GM18909 (cell line): Measurements from ENCODE around the gene TTC24.
"Not testable (repeated sequence)": the region's sequence is repeated elsewhere in the genome, so short reads cannot be mapped to it uniquely, and the experiment has no call there.

Experiments used
- ATAC-seq: cut with Tn5 transposase; IDR thresholded peaks from one replicate; pipeline ENCODE4 v1.9.1; 2021; ENCODE audit warnings: mild to moderate bottlenecking; ENCODE audit not compliant: unreplicated experiment, poor library complexity

TTC24 gene

GRCh38 chr1:156579472-156579871, at the start of gene TTC24:
Gene TTC24 (plus strand): TSS chr1:156579723. CDS start chr1:156581365, 1,642 bp downstream.
- no peak for ATAC-seq

GRCh38 chr1:156530006-156530405, 49.5 kb upstream of the TTC24 start:
- no peak for ATAC-seq

- ATAC-seq: no peak
These were observed 47.1 kb upstream of the TTC24 start for GRCh38 chr1:156532374-156532773.

DNA sequence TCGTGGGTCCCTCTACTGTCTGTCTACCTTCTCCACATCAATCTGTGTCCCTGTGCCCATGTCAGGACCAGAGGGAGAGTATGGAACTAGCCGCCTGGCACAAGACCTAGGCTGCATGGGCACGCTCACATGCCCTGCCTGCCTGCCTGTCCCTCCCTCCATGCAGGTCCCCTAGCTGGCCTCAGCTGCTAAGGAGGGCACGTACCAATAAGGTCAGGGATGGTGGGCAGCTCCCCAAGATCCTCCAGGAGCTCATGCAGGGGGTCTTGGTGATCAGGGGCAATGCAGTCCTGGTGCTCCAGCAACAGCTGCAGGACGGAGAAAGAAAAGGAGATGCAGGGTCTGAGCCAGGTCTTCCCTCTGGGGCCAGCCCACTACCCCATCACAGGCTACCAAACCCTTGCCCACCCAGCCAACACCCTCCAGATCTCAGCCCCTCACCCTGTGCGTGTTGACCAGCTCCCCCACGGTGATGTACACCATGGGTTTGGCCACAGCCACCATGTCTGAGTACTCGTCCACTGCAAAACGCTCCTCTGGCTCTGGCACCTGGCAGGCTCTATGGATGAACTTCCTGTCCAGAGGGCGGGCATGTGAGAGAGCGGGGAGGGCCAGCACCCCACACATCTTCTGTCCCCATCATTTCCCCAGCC, 45.8 kb upstream of the TTC24 start:
- ATAC-seq: no peak

GRCh38 chr1:156534424-156535060, 45.0 kb upstream of the TTC24 start:
- ATAC-seq: no peak

DNA sequence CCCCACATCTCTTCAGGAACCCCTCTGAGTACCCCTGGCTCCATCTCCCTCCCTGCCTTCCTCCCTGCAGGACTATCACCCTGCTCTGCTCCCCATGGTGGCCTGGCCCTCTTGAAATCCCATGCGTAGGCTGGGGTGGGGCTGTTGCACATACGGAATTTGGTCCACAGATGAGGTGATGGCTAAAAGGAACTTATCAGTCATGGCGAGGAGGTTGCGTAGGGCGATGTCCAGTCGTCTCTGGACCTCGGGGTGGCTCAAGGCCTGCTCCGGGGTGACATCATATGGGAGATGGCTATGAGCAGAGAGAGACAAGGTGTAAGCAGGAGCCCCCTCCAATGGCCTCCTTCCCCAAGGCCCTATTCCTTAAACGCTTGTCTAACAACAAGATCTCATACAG, 42.5 kb upstream of the TTC24 start:
- no peak for ATAC-seq

- ATAC-seq: no peak
These were observed 40.6 kb upstream of the TTC24 start for GRCh38 chr1:156538711-156539440.

- no peak for ATAC-seq
These were observed 39.6 kb upstream of the TTC24 start for GRCh38 chr1:156539818-156540355.

DNA sequence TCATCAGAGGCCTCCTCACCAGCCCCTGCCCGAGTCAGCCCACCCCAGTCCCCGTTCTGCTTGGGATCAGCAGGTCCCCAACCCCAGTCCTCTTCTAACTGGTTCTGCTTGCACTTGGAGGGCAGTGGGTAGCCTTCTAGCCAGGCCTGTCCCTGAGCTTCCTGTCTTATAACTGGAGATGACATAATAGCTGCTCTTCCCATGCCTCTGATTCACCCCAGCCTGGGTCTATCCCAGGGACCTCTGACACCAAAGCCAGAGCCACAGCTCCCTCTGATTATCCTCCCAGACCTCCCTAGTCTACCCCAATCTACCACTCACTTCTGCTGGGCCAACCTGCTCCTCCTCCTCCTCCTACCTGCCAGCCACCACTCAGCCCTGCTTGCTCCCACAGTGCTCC, 38.6 kb upstream of the TTC24 start:
- ATAC-seq: no peak

- ATAC-seq: no peak
These were observed 36.5 kb upstream of the TTC24 start for GRCh38 chr1:156543066-156543465.

DNA sequence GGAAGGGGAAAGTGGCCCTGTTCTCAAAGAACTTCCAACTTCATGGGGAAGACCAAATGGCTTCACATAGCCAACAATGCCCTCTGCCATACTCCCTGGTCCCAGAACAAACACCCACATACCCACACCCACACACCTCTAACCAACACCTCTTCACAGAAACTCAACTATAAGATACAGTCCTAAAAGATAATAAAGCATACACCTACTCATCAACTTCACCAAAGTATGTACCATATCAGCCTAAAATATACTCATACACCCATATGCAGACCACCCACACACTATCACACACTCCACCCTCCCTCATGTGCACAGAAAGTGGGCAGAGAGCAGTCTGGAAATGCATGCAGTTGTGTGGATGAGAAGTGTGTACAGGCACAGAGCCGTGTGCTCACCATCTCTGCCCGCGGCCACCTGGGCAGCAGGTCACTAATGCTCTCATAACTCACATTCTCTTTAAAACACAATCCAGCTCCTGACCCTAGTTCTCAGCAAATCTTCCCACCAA, 34.9 kb upstream of the TTC24 start:
- no peak for ATAC-seq

DNA sequence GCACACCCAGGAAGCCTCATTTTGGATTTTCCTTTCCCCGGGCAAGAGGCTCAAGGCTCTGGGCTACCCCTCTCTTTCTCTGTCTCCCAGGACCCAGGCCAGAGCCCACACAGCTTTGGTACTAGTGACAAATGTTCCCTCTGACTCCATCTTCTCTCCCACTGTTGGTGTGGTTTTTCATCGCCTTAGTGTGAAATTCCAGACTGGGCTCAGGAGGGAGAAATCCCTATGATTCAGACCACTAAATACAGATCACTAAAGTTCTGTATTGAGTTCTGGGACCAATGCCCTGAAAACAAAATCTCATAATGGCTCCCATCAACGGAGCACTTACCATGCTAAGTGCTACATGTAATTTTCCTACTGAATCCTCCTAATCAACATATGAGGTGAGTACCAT, 33.3 kb upstream of the TTC24 start:
- ATAC-seq: no peak

- ATAC-seq: no peak
These were observed 32.1 kb upstream of the TTC24 start for GRCh38 chr1:156547434-156547833.

DNA sequence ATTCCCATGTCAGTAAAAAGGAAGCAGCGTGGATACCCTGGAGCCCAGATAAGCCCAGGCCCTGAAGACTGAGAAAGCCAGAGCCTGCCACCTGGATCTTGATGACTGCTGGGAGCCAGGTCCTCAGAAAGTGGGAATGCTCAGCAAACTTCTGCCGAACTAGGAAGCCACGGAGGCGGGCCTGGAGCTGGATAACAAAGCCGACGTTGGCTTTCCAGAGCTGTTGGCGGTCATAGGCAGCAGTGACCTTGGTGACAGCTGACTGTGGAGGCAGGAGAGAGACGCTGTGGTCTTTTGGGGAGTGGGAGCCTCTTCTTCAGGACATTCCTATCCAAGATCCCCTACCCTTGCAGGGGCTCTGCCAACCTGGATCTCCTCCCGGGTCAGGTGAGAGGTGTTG, 31.5 kb upstream of the TTC24 start:
- ATAC-seq: no peak

GRCh38 chr1:156549390-156549789, 30.1 kb upstream of the TTC24 start:
- ATAC-seq: no peak

GRCh38 chr1:156549831-156550230, 29.7 kb upstream of the TTC24 start:
- no peak for ATAC-seq

- no peak for ATAC-seq
These were observed 29.2 kb upstream of the TTC24 start for GRCh38 chr1:156550346-156550745.

DNA sequence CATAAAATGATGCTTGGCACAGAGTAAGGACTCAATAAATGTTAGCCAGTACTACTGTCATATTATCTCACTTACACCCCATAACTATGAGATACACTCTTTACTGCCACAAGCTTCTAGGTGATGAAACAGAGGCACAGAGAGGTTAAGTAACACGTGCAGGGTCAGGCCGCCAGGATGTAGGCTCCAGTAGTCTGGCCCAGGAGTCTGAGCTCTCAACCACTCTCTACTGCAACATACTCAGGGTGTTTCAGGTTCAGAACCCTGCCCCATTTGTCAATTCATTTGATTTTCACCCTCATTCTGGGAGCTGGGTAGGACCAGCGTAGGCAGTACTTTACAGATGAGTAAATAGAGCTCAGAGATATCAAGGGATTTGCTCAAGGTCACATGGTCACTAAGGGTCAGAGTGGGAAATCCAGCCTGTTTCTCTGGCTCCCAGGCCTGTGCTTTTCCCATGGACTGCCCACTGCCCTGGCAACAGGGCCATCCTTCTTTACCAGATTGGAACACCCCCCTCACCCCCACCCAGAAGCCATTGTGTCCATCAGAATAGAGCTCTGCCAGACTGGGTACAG, 28.4 kb upstream of the TTC24 start:
- ATAC-seq: no peak

- no peak for ATAC-seq
These were observed 27.7 kb upstream of the TTC24 start for GRCh38 chr1:156551869-156552268.

DNA sequence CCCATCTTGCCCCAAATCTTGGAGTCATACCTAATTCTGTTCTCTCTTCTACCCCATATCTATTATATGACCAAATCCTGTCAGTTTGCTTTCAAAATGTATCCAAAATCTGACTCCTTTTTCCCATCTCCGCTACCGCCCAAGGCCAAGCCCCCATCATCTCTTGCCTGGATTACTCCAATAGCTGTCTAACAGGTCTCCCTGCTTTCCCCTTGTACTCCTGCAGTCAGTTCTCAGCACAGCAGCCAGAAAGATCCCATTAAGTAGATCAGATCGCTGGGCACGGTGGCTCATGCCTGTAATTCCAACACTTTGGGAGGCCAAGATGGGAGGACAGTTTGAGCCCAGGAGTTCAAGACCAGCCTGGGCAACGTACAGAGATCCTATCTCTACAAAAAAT, 27.0 kb upstream of the TTC24 start:
- ATAC-seq: no peak

DNA sequence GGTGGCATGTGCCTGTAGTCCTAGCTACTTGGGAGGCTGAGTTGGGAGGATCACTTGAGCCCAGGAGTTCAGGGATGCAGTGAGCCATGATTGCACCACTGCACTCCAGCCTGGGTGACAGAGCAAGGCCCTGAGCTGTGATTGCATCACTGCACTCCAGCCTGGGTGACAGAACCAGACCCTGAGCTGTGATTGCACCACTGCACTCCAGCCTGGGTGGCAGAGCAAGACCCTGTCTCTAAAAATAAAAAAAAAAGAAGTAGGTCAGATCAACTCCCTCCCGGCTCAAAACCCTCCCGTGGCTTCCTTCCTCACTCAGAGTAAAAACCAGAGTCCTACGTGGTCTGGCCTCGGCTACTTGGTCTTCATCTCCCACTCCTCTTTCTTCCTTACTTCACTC, 26.6 kb upstream of the TTC24 start:
- not testable (repeated sequence) for ATAC-seq
